ENCODE data around the gene MED27.

Gene MED27

DNA sequence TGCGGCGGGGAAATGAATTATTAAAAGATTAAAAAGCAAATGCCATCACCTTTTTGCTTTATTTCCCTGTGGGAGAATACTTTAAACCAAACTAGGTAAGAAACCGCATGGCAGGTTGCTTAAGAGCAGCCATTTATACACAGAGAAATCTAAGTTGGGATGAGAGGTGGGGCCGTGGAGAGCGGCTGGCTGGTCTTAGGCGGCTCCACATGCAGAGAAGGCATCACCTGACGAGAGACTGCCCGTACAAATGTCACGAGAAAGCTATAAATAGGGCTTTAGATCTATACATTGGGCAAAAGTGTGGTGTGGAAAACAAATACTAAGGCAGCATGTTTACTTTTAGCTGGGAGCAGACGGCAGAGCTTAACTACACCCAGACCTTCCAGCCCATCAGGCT, 39.4 kb downstream of the MED27 start:
- no peak for TF ChIP-seq CTCF (IDR thresholded peaks at IDR 0.05; ENCODE audit: low read depth, low read length, missing control alignments)
- DNase-seq (ENCODE audit: low read depth), result no peak

GRCh38 chr9:132039284-132039683, 40.4 kb downstream of the MED27 start:
- DNase-seq (ENCODE audit: low read depth), result no peak
- no peak overlapping the region for H3K4me3 ChIP-seq (ENCODE audit: low read depth, low read length)
- in situ Hi-C loops (cut with HindIII; ENCODE audit: low sequenced_read_pairs), result no loop called here
- no peak for TF ChIP-seq CTCF (IDR thresholded peaks at IDR 0.05; ENCODE audit: low read depth, low read length, missing control alignments)

More for the DNA sequence above, 39.4 kb downstream of the MED27 start:
- no peak overlapping the region for H3K4me3 ChIP-seq (ENCODE audit: low read depth, low read length)
- in situ Hi-C loops (cut with HindIII; ENCODE audit: low sequenced_read_pairs), result no loop called here

- TF ChIP-seq CTCF (IDR thresholded peaks at IDR 0.05; ENCODE audit: low read depth, low read length, missing control alignments), result no peak
- in situ Hi-C loops (cut with HindIII; ENCODE audit: low sequenced_read_pairs), result no loop called here
- DNase-seq (ENCODE audit: low read depth), result no peak
- H3K4me3 ChIP-seq (ENCODE audit: low read depth, low read length), result no peak overlapping the region
Observed at GRCh38 chr9:132037458-132037857, 42.2 kb downstream of the MED27 start.

DNA sequence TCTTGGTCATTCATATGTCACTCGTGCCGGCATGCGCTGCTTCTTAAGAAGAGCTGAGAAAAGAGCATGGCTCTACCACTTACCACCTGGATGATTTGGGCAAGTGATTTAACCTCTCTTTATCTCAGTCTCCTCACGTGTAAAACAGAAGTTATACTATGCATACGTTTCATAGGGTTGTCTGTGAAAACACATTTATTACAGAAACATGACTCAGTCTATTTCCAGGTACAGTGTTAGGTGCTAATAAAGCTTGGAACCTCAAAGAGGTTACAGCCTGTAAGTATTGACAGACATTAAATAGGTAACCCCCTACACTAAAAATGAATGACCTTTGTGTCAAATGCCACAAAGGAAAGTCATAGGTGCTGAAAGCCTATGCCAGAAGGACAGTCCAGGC, 43.1 kb downstream of the MED27 start:
- in situ Hi-C loops (cut with HindIII; ENCODE audit: low sequenced_read_pairs), result no loop called here
- no peak for DNase-seq (ENCODE audit: low read depth)
- no peak overlapping the region for H3K4me3 ChIP-seq (ENCODE audit: low read depth, low read length)
- no peak for TF ChIP-seq CTCF (IDR thresholded peaks at IDR 0.05; ENCODE audit: low read depth, low read length, missing control alignments)

DNA sequence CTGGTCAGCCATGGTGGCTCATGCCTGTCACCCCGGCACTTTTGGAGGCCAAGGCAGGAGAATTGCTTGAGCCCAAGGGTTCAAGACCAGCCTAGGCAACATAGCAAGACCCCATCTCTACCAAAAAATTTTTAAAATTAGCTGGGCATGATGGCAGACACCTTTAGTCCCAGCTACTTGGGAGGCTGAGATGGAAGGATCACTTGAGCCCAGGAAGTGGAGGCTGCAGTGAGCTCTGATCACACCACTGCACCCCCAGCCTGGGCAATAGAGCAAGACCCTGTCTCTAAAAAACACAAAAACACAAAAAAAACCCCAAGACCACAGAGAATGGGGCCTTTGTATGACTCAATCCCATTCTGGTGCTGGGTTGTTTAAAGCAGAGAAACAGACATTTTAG, 44.0 kb downstream of the MED27 start:
- H3K4me3 ChIP-seq (ENCODE audit: low read depth, low read length), result no peak overlapping the region

DNA sequence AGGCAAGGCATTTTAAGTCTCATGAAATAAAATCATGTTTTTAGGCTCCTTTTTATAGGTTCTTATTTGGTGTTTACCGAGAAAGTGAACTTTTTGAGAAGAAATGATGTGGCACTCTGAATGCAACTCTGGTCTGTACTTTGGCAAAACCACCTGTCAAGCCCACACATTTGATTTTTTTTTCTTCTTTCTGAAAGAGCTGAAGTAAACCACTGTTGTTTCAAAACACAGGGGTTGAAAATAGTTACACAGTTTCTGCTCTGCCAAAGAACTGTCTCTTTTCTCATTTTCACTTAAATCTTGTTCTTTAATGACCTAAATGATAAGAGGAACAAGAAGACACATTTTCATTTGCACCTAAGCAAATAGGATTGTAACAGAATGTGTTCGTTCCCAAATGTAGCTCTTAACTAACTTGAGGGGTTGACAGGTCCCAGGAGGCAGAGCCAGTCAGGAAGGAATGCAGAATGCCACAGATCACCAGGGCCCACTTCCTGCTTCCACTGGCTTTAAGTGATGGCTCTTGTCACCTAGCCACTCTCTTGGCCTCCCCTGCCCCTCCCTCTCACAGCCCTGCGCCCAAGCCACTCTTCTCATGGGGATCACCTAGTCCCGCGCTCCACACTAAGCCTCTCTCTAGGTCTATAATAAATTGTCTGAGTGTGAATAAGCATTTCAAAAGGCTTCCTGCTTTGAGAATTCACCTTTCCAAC, 47.3 kb downstream of the MED27 start:
- no peak for TF ChIP-seq CTCF (IDR thresholded peaks at IDR 0.05; ENCODE audit: low read depth, low read length, missing control alignments)
- no peak overlapping the region for H3K4me3 ChIP-seq (ENCODE audit: low read depth, low read length)
- in situ Hi-C loops (cut with HindIII; ENCODE audit: low sequenced_read_pairs), result no loop called here
- no peak for DNase-seq (ENCODE audit: low read depth)

More for the DNA sequence above, 44.0 kb downstream of the MED27 start:
- no peak for TF ChIP-seq CTCF (IDR thresholded peaks at IDR 0.05; ENCODE audit: low read depth, low read length, missing control alignments)
- in situ Hi-C loops (cut with HindIII; ENCODE audit: low sequenced_read_pairs), result no loop called here
- no peak for DNase-seq (ENCODE audit: low read depth)
